Measurements from ENCODE around the gene ST8SIA4.

The ST8SIA4 gene

DNA sequence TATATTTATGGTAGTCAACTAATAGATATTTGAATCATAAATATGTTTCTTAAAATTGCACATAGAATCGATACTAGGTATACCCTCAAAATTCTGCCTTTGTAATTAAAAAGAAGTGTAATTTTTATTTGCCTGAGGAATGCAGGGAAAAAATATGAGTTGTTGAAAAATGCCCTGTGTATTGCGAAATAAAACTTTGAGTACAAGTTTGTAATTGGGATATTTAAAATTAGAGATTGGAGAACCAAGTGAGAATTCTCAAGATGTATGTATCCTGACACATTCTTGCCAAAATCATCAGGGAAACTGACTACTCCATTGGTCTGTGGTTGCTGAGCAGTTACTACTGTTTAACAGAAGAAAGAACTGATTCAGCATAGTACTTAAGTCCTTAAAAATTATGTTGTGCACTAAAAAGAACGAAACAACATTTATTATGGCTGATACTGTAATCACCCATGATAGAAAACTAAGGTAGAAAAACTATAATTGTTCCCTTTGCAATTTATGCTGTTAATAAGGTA is 36.0 kb downstream of the ST8SIA4 start:
- no peak for DNase-seq (ENCODE audit: low read depth)

DNA sequence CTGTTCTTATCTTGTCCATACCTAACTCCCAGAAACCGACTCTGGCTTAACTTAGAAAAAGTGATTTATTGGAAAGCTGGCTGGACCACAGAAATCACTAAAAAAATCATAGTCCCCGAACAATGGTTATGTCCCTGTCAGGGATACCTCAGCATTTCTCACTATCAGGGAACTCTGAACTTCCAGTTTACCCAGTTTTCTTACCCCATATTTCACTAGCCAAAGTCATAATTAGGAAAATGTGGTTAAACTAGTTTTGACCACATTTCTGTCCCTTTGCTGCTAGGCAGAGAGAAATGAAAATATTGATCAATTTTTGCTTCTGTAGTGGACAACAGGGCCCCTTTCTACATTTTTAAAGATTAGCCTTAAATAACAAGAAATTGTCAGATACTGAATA is 38.2 kb downstream of the ST8SIA4 start:
- no peak for DNase-seq (ENCODE audit: low read depth)

DNA sequence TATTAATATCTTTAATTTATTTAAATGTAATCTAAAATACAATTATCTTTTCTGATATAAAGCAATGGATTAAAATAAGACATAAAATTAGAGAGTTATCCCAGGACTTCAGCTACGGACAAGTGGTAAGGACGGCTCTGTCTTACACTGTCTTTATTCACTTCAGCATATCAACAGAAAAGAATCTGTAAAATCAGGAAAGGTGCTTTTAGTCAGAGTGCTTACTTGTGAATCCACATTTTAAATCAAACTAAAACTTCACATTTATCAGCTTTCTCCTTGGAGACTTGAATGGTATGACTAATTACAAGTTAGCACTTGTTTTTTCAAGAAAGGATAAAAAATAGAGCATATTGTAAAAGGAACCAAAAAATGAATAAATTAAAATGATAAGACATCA is 39.3 kb downstream of the ST8SIA4 start:
- DNase-seq (ENCODE audit: low read depth) = no peak

DNA sequence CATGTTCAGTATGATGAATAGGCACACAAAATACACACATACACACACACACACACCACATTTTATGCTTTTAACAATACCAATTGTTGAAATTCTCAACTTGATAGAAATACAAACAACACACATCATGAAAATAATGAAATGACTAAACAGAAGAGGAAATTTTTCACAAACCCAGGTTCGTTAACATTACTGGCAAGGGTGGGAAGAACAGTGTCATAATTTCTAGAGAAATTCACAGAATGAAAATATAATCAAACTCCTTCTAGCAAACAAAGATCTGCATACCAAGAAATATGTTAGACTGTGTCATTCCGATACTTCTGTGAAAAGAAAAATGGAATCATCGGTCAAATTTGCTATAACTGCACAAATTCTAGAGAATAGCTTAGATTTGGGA is 41.9 kb downstream of the ST8SIA4 start:
- no peak for DNase-seq (ENCODE audit: low read depth)

DNA sequence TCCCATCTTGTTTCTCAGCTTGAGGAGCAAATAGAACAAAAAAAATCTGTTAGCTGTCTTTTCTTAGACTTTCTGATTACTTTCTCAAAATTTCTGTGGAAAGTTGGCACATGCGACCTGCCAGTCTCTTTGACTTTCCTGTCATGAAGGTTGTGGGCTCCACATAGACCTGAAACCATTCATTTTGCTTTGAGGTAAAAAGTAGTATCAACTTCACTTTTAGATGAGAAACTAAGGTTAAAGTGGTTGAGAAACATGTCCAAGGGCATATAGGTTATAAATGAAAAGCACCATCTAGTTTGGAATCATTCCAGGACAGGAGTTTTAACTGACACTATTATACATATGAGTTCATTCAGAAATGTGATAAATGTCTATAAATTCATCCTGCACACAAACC is 42.7 kb downstream of the ST8SIA4 start:
- DNase-seq (ENCODE audit: low read depth) = no peak

DNA sequence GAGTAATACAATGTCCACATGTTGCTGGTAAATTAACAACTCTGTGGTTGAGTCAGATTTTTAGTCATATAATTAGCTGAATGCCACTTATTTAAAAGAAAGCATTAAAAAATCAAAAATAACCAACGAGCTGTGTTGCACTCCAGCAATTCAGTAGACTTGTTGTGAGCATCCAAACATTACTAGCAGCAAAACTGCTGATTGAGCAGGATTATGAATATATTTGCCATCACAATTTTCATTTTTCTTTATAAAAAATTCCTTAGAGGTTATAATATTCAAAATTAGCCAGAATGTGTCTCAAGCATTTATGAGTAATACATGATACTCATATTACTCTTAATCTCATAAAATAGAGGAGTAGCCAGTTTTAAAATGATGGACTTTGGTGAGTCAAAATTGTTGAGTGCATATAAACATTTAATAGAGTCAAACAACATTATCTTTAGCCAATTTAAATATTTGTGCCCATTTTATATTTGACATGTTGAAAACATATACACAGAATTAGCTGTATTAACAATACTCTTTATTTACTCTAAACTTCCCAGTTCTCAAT is 44.0 kb downstream of the ST8SIA4 start:
- DNase-seq (ENCODE audit: low read depth) = no peak

DNA sequence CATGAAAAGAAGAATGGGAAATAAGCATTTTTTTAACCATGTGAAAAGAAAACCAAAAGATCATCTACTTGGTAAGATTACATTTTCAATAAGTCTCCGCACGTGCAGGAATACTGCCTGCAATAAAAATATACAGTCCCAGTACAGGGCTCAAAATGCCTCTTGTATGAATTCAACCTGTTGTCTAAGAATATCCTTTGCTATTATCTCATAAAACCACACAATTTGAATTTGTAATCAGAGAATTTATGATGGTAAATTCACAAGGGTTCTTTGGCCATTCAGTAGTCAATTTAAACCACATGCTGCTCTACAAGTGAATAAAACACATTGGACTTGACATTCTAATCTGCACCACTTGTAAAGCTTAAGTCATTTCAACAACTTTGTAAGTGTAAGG is 46.6 kb downstream of the ST8SIA4 start:
- no peak for DNase-seq (ENCODE audit: low read depth)

DNA sequence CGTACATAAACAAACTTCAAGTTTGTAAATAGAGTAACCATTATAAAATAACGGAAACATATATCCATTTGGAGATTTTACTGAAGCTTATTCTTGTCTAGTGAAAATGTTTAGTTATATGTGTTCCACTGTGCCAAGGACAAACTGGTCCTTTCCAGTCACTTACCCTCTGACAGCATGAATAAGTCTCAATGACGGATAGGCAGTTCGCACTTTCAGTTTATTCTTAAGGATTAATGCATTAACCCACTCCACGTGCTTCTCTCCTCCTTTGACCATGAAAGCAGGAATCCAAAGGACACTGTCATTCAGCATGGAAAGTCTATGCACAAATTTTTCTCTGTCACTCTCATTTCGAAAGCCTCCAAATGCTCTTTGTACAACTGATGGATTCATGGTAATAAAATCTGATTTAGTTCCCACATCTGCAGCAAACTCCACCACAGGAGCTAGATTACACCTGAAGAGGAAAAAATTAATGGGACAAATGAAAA is 47.1 kb downstream of the ST8SIA4 start:
- DNase-seq (ENCODE audit: low read depth) = no peak

DNA sequence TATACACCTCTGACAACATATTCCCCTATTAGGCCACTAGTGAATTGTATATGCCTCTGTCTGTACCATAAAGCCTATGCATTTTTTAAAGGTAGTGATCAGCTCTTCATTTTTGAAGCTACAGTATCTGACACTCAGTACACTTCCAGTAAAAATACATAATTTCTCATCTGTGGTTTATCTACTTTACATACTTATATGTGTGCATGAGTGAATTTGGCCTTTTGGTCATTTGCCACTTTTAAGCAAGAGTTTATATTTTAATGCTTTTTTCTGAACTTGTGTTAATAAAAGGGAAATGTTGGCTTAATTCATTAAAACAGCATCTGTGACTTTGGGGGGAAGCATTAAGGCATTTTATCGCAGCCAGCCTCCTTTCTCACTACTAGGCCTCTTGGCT is 47.8 kb downstream of the ST8SIA4 start:
- no peak for DNase-seq (ENCODE audit: low read depth)

DNA sequence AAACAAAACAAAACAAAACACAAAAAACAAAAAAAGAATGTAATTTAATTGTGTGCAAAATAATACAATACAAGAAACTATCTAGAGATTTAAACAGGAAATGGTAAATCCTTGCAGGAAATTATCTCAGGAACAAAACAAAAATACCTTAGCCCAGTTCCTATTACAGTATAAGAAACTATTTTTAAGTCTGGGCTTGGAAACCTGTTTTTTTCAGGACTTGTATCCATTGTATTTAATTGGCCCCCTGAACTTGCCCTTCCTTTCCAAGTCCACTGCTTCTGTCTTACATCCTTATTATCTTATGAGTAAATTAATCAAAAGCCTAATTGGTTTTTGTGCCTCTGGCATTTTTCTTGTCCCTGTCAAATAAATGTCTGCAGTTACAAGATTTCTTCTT is 48.5 kb downstream of the ST8SIA4 start:
- no peak for DNase-seq (ENCODE audit: low read depth)

DNA sequence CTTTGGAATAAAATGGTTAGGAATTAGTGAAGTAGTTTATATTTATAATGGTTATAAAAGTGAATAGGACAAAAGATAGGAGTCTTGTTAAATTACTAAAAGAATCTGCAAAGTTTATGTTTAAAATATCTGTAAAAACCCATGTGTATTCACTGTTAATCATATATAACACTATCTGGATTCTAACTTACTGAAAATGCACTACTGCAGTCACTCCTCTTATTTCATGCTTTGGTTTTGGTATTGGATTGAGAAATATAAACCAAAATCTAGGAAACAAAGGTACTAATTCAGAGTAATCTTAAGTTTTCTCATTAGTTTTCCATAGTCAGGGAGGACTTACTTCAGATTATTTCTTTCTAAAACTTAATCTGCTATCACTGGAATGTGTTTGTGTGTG is 49.5 kb downstream of the ST8SIA4 start:
- DNase-seq (ENCODE audit: low read depth) = no peak

DNA sequence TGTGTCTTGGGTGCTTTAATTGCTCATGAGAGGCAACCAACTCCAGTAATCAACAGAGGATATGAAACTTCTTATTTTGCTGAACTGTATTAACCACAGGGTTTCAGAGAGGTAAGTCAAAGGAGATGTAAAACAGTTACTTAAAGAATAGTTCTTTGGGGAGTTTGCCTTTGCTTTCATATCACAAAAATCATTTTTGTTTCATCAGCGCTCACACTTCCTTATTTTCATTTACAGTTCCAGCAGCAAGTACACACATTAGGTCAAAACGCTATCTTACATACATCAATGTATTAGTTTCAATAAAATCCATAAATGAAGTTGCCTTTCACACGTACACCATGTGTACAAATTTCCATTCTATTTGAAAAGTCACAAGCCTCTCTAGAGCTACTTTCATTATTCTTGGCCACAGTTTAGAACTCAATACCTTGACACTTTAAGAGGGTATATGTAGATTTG is 50.1 kb downstream of the ST8SIA4 start:
- DNase-seq (ENCODE audit: low read depth) = no peak

DNA sequence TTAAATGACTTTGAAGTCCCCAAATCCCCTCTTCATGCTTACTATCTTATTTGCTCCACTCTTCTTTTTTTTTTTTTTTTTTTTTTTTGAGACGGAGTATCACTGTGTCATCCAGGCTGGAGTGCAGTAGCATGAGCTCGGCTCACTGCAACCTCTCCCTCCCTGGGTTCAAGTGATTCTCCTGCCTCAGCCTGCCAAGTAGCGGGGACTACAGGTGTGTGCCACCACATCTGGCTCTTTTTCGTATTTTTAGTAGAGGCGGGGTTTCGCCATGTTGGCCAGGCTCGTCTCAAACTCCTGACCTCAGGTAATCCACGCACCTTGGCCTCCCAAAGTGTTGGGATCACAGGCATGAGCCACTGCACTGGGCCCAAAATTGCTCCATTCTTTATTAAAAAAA is 51.0 kb downstream of the ST8SIA4 start:
- no peak for DNase-seq (ENCODE audit: low read depth)

DNA sequence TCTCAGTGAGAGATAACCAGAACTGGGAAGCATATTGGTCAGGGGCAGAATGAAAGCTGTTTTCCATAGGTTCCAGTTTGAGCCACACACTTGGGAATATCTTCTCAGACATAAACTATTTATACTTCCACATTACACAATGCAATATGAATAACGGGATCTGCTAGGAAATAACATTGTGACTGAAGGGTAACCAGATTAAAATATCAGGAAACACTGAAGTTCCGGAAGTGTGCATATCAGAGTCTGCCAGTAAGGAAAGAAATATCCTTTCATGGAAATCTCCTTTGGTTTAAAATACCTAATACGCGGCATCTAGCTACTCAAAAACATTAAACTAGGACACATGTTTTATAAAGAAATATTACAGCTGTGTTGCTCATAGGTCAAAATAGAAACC is 56.3 kb downstream of the ST8SIA4 start:
- no peak for DNase-seq (ENCODE audit: low read depth)

DNA sequence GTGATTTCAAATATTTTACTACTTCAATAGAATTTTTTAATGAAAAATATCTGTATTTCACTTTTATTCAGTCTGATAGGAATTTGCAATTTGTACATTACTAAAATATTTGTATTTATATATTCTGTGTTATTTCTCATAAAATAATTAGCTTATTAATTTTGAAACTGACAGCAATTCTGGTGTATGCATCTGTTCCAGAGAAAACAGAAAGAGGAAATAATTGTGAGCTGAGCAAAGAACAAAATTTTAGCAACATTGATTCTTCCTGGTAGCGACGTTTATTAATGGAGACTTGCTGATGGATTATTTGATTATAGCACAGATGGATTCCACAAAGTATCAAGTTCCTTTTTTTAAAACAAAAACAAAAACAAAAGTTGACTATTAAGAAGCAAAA is 61.0 kb downstream of the ST8SIA4 start:
- no peak for DNase-seq (ENCODE audit: low read depth)

DNA sequence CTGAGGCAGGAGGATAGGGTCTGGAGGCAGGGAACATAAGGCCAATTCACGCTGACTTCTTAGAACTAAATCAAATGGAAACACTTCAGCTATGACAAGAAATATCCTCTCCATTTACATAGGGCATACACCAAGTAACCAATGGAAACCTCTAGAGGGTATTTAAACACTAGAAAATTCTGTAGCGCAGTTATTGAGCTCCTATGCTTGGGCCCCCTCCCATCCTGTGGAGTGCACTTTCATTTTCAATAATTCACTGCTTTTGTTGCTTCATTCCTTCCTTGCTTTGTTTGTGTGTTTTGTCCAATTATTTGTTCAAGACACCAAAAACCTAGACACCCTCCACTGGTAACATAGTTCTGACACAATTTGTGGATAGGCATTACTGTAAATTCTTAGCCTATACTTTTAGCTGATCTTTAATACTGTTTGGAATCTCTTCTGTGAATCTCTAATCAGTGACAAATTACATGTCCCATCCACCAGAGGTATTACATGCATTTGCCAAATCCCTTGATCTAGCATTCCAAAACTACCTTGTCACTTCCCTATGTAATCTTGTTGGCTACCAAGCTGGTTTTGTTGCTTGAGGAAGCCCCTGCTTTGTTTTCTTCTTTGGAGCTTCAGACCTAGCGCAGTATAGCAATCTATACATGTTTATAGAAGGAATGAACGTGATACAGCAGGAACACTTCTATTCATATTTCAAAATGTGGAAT is 61.6 kb downstream of the ST8SIA4 start:
- DNase-seq (ENCODE audit: low read depth) = no peak

DNA sequence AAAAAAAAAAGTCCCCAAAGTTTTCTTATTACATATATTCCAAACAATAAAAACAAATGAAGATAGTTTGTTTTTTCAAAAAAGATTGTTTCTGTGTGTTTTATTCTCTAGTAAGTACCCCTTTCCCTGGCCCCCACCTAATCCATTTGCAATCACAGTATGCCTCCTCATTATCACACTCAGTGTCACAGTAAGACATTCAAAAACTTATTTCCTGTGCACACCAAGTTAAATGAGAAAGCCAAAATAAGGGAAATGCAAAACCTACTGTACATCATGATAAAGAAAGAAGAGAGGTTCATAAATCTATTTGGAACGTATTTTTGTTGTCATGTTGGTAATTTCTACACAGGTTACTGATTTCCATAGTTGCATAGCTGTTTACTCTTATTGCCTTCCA is 62.3 kb downstream of the ST8SIA4 start:
- DNase-seq (ENCODE audit: low read depth) = no peak

DNA sequence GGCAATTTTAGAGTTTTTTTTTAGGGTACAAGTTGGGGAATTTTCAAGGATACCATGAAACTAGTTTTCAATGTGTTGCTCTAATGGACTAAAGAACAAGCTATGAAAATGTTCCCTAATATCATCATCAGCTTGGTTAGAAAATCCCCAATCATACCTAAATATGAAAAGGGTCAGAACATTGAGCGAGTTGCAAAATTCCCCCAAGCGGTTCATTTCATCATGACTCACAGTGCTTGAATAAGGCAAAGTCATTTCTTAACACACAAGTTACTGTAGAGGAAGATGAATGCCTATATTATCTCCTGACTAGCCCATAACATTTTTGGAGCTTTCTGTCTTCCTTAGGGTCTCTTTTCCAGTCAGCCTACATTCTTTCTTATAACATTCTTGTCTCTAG is 62.7 kb downstream of the ST8SIA4 start:
- no peak for DNase-seq (ENCODE audit: low read depth)

DNA sequence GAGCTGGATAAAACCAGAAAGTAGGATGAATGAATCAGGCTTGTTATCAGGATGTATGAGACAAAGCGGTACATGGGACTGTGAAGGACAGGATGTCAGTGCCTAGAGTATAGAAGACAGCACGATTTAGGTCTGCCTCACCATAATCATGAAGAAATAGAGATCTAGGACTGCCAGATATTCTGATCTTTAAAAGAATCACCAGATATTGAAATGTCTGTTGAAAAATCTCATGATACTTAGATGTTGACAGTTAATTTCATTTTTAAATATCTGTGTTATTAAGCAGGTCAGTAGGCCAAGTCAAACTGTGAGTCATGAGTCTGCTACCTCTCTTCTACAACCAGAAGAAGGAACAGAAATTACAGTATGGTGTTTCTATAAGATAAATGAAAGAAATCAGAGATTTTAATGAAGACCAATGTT is 65.0 kb downstream of the ST8SIA4 start:
- no peak for DNase-seq (ENCODE audit: low read depth)

DNA sequence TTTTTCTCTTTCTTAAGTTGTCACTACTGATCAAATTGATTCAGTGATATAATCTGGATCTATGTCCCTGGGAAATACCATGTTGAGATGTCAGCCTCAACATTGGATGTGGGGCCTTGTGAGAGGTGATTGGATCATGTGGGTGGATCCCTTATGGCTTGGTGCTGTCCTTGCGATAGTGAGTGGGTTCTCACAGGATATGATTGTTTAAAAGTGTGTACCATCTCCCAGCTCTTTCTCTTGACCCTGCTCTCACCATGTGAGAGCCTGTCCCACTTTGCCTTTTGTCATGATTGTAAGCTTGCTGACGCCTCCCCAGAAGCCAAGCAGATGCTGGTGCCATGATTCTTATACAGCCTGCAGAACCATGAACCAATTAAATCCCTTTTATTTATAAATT is 68.6 kb downstream of the ST8SIA4 start:
- DNase-seq (ENCODE audit: low read depth) = no peak

DNA sequence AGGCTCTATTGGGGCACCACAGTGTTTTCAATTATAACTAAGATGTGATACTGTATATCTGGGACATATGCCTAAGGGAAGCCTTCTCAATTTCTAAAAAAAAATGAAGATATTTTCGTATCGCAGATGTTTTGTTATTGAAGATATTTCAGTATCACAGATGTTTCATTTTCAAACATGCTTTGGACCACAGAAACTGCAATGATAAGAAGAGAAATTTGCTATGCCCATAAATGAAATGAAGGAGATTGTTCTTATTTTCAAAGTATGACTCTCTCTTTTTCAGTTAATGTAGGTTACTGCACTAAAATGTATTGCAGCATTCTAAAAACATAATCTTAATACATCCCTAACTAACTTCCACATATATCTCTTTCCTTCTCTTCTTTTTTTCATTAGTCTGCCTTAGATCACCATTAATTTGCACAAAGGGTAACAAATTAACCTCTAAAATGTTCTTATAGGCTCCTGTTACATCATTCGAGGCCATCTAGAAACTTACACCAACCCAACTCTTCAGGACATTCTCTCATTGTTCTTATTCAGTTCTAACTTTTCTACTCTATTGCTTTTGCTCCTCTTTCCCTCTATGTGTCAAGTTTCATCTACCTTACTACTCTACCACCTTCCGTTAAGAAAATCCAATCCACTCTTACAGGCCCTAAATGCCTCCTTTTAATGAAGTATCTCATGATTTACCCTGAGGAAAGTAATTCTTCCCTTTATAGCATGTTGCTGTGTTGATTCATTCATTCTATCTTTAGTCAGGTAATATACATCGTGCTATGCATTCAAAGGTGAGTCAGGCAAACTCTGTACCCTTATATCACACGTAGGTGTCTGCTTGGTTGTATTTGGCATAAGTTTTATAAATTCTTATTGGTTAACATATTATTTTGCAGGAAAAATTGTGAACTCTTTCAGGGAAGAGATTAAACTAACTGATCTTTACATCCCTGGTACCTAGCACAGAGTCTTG is 70.5 kb downstream of the ST8SIA4 start:
- no peak for DNase-seq (ENCODE audit: low read depth)

DNA sequence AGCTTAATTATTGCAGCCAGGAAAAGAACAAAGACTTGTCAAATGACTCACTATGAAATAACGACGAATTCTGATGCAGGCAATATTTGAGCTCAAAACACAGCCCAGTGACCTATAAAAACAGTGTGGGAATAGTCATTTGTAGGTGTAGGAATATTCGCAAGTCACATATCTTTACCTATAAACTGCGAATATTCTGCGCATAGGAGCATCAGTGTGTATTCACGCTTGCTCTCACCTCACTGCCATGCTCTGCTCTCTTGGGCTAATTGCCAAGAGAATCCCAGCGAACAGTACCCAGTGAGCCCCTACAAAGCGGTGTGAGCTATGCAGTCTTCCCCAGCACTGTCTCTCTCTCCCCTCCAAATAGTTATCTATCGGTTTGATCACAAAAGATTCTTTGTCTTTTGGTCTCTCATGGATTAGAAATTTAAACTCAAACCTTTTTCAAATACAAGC is 74.2 kb downstream of the ST8SIA4 start:
- no peak for DNase-seq (ENCODE audit: low read depth)
